Panc1 (cell line): ENCODE measurements around the gene TAGLN2.

ENCODE experiments used
- CTCF ChIP-seq: fragments of 450-650 bp; IDR thresholded peaks from 2 replicates; pipeline ENCODE4 v1.5.1; 2017; ENCODE audit warnings: mild to moderate bottlenecking
- POLR2AphosphoS5 ChIP-seq: IDR thresholded peaks from 2 replicates; pipeline ENCODE4 v1.6.1; 2012; ENCODE audit warnings: mild to moderate bottlenecking, low read depth, low read length, moderate library complexity
- REST ChIP-seq, 2 experiments: IDR thresholded peaks; 2 replicates each; pipeline ENCODE4 v1.6.1; 2011 to 2012; ENCODE audit warnings: low read depth in 2 of 2, control low read depth in 1 of 2, low read length in 1 of 2, mild to moderate bottlenecking in 1 of 2, moderate library complexity in 1 of 2; ENCODE audit not compliant: insufficient read depth in 1 of 2

GRCh38 chr1:159869173-159869572, 56.1 kb downstream of the TAGLN2 start:
- TF ChIP-seq CTCF = no peak
- no peak for TF ChIP-seq POLR2AphosphoS5
- no peak for TF ChIP-seq REST (IDR thresholded peaks at IDR 0.05; ENCODE audit: insufficient read depth in 1 of 2, low read depth in 2 of 2, low read length in 1 of 2)
